Thyroid gland (tissue), 4 donors: Measurements from ENCODE around the gene GBP7.

Experiments
- CTCF ChIP-seq, 6 experiments: fragments of 200-600 bp in 3 of 6; fragments of 450-650 bp in 3 of 6; sonication (generic) in 3 of 6; IDR thresholded peaks; one replicate each; pipeline ENCODE4 v1.5.1; 2016 to 2019; ENCODE audit warnings: antibody characterized with exemption in 6 of 6, mild to moderate bottlenecking in 2 of 6, inconsistent platforms in 1 of 6, moderate library complexity in 1 of 6
- POLR2A ChIP-seq, 2 donors: fragments of 450-650 bp; IDR thresholded peaks; one replicate each; pipeline ENCODE4 v1.6.1; 2017; ENCODE audit warnings: antibody characterized with exemption in 2 of 2, mild to moderate bottlenecking in 2 of 2, moderate library complexity in 1 of 2

- TF ChIP-seq POLR2A (IDR thresholded peaks at IDR 0.05): no peak
- no peak for TF ChIP-seq CTCF (IDR thresholded peaks at IDR 0.05)
Measured at GRCh38 chr1:89087241-89087640, 88.6 kb downstream of the GBP7 start.
